Nephron progenitor cell (in vitro differentiated cells): Measurements from ENCODE around the gene SERAC1.

ENCODE experiments used
- DNase-seq: peaks from one replicate; pipeline ENCODE4 v3.0.0; 2021
- H3K27ac Mint-ChIP-seq: 2 replicates; pipeline ENCODE4 v1.8.0; 2021; ENCODE audit warnings: mild to moderate bottlenecking, moderate library complexity, mixed read lengths
- H3K27me3 Mint-ChIP-seq: 2 replicates; pipeline ENCODE4 v1.8.0; 2021; ENCODE audit warnings: mild to moderate bottlenecking, low read depth, mixed read lengths; ENCODE audit not compliant: poor library complexity
- H3K36me3 Mint-ChIP-seq: 2 replicates; pipeline ENCODE4 v1.8.0; 2021; ENCODE audit warnings: low read depth, mixed read lengths
- H3K4me1 Mint-ChIP-seq: 2 replicates; pipeline ENCODE4 v1.8.0; 2021; ENCODE audit warnings: mixed read lengths
- H3K4me3 Mint-ChIP-seq: 2 replicates; pipeline ENCODE4 v1.8.0; 2021; ENCODE audit warnings: mild to moderate bottlenecking, moderate library complexity, mixed read lengths
- H3K9me3 Mint-ChIP-seq: 2 replicates; pipeline ENCODE4 v1.8.0; 2021; ENCODE audit warnings: mild to moderate bottlenecking, moderate library complexity, mixed read lengths
- CTCF ChIP-seq: fragments of 200-600 bp; sonication (generic); IDR thresholded peaks from 2 replicates; pipeline ENCODE4 v1.5.0; 2021; ENCODE audit warnings: antibody characterized with exemption

Gene SERAC1

DNA sequence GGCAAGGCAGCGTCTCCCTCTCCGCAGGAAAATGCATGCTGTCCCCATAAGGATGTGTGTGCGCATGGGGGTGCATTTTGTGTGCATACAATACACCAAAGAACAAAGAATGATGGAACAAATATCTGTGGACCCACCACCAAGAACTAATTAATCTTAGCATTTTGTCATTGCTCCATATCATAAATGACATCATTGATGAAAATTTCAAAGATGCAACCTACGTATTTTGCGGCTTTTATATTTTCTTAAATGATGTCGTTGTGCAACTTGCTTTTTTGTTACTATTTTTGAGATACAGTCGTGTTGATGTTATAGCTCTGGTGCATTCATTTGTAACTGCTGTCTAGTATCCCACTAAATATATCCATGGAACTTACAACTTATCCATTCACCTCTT lies 89.7 kb downstream of the SERAC1 start:
- TF ChIP-seq CTCF, result no peak
- Mint-ChIP-seq H3K9me3 (no peaks in the 10 kb centered on the region), H3K4me3 (no peak overlapping the region), H3K27me3 (peaks cover 5% of the 10 kb centered on the region), H3K4me1 (peaks cover 5% of the 10 kb centered on the region), H3K36me3 (peaks cover 24% of the 10 kb centered on the region), H3K27ac (no peak overlapping the region)
- DNase-seq, result no peak

GRCh38 chr6:158077676-158078075 lies 90.4 kb downstream of the SERAC1 start:
- Mint-ChIP-seq H3K4me1 (peaks cover 5% of the 10 kb centered on the region), H3K36me3 (peaks cover 20% of the 10 kb centered on the region), H3K27me3 (peaks cover 5% of the 10 kb centered on the region), H3K27ac (no peak overlapping the region), H3K4me3 (no peak overlapping the region), H3K9me3 (no peaks in the 10 kb centered on the region)
- DNase-seq, result no peak
- no peak for TF ChIP-seq CTCF

DNA sequence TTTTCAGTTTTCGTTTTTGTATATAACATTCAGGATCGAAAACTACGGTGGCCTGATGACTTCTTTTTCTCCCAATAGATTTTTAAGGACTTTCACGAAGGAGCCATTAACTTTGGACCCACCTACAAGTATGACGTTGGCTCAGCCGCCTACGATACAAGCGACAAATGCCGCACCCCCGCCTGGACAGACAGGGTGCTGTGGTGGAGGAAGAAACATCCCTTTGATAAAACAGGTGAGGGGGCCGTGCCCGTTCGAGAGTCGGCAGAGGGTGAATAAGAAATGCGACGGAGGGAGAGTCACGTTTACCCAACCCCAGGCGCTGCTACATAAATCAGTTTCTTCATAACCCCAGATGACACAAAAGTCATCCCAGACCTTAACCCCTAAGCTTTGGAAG lies 91.5 kb downstream of the SERAC1 start:
- H3K4me3 Mint-ChIP-seq, result no peak overlapping the region

DNA sequence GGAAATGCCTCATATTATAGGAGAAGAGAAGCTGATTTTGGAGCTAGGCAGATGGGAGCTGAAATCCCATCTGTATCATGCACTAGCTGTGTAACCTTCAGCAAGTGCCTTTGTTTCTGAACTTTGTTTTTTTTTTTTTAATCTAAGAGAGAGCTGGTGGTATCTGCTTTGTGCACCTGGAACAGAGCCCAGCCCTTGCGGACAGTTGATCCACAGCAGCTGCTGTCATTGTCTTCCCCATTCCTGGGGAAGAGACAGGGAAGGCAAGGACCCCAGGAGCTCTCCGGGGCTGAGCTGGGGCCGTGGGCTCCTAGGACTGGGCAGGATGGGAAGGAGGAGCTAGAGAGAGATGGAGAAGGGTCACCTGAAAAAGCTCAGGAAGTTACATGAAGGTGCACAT lies 94.3 kb downstream of the SERAC1 start:
- no peak overlapping the region for H3K4me3 Mint-ChIP-seq
- H3K27ac Mint-ChIP-seq, result no peak overlapping the region
- no peak for DNase-seq
- peaks cover 22% of the 10 kb centered on the region for H3K4me1 Mint-ChIP-seq
- TF ChIP-seq CTCF, result no peak
- H3K27me3 Mint-ChIP-seq, result peaks cover 2% of the 10 kb centered on the region
- peaks cover 5% of the 10 kb centered on the region for H3K36me3 Mint-ChIP-seq
- no peaks in the 10 kb centered on the region for H3K9me3 Mint-ChIP-seq

More for the DNA sequence above, 91.5 kb downstream of the SERAC1 start:
- Mint-ChIP-seq H3K4me1 (peaks cover 11% of the 10 kb centered on the region), H3K27me3 (peaks cover 5% of the 10 kb centered on the region), H3K27ac (peak overlapping the region; percentile 78), H3K9me3 (no peaks in the 10 kb centered on the region), H3K36me3 (peaks cover 16% of the 10 kb centered on the region)
- DNase-seq, result no peak
- TF ChIP-seq CTCF, result no peak

GRCh38 chr6:158072083-158072721 lies 95.9 kb downstream of the SERAC1 start:
- Mint-ChIP-seq H3K27ac (no peak overlapping the region), H3K27me3 (peaks cover 2% of the 10 kb centered on the region), H3K36me3 (no peaks in the 10 kb centered on the region), H3K4me3 (no peak overlapping the region), H3K9me3 (no peaks in the 10 kb centered on the region), H3K4me1 (peaks cover 34% of the 10 kb centered on the region)
- peak; percentile 82 for TF ChIP-seq CTCF
- peak; percentile 80 for DNase-seq
